T-cell (primary cell): ENCODE measurements around the gene FOS. TPM values are rescaled to one million over a fixed set of nuclear protein-coding genes. Genes with fewer than 3 reads are reported as not detected.

Experiments used
- ATAC-seq, 4 experiments: fragments of 200-7000 bp in 3 of 4; fragments of 150-1000 bp in 1 of 4; cut with Tn5 transposase; replicated peaks in 1 of 4; 1 replicate in 3 of 4; 2 replicates in 1 of 4; pipeline ENCODE4 v1.10.0; 2021; ENCODE audit warnings: moderate library complexity in 3 of 4, mild to moderate bottlenecking in 2 of 4, moderate number of reproducible peaks in 1 of 4
- CTCF ChIA-PET, 2 donors: fragments of 300-600 bp; sonication (Branson Sonifier 250); formaldehyde crosslinking; loops; one replicate each; lab custom pipeline; 2022; ENCODE audit warnings: antibody characterized with exemption in 2 of 2; lab: Charles Lee
- POLR2A ChIA-PET, 2 donors: fragments of 300-600 bp; sonication (Branson Sonifier 250); formaldehyde crosslinking; loops; one replicate each; lab custom pipeline; 2022; ENCODE audit warnings: antibody characterized with exemption in 2 of 2; lab: Charles Lee
- DNase-seq, 35 experiments: peaks; one replicate each; pipeline versions ENCODE4 v3.0.0 to v3.0.0-alpha.2; 2013 to 2023
- H3K27ac ChIP-seq: one replicate; pipeline ENCODE4 v1.5.1; 2013; ENCODE audit warnings: low read length
- H3K27me3 ChIP-seq, 2 experiments: replicated peaks in 1 of 2; 1 replicate in 1 of 2; 2 replicates in 1 of 2; pipeline versions ENCODE4 v1.6.1 to v1.7.0; 2013; ENCODE audit warnings: low read length in 1 of 2, mixed read lengths in 1 of 2; ENCODE audit not compliant: control insufficient read depth in 2 of 2, insufficient read depth in 2 of 2; ENCODE audit errors: extremely low read depth in 1 of 2
- H3K36me3 ChIP-seq, 2 donors: 1 replicate in 1 of 2; 2 replicates in 1 of 2; pipeline versions ENCODE4 v1.6.1 to v1.7.0; 2013; ENCODE audit warnings: low read length in 1 of 2; ENCODE audit not compliant: control insufficient read depth in 2 of 2, insufficient read depth in 1 of 2; ENCODE audit errors: extremely low read depth in 1 of 2
- H3K4me1 ChIP-seq, 2 experiments: 1 replicate in 1 of 2; 2 replicates in 1 of 2; pipeline versions ENCODE4 v1.6.1 to v1.7.0; 2013; ENCODE audit warnings: low read length in 2 of 2, mixed read lengths in 1 of 2; ENCODE audit not compliant: insufficient read depth in 2 of 2, control insufficient read depth in 1 of 2; ENCODE audit errors: extremely low read depth in 1 of 2
- H3K4me3 ChIP-seq, 2 donors: 1 replicate in 1 of 2; 2 replicates in 1 of 2; pipeline versions ENCODE4 v1.5.1 to v1.7.0; 2013; ENCODE audit warnings: mild to moderate bottlenecking in 2 of 2, low read length in 1 of 2, moderate library complexity in 1 of 2; ENCODE audit not compliant: control insufficient read depth in 1 of 2; ENCODE audit errors: extremely low read depth in 1 of 2
- H3K9me3 ChIP-seq: 2 replicates; pipeline ENCODE4 v1.7.0; 2013
- H3K27ac Mint-ChIP-seq, 2 donors: one replicate each; pipeline ENCODE4 v1.8.0; 2020 to 2021; ENCODE audit warnings: mild to moderate bottlenecking in 2 of 2, mixed read lengths in 2 of 2
- H3K27me3 Mint-ChIP-seq, 2 donors: one replicate each; pipeline ENCODE4 v1.8.0; 2021 to 2022; ENCODE audit warnings: mixed read lengths in 2 of 2
- H3K36me3 Mint-ChIP-seq: one replicate; pipeline ENCODE4 v1.8.0; 2021; ENCODE audit warnings: mixed read lengths
- H3K4me1 Mint-ChIP-seq, 3 donors: one replicate each; pipeline ENCODE4 v1.8.0; 2020 to 2022; ENCODE audit warnings: mixed read lengths in 3 of 3, mild to moderate bottlenecking in 1 of 3
- H3K4me3 Mint-ChIP-seq, 3 donors: one replicate each; pipeline ENCODE4 v1.8.0; 2020 to 2022; ENCODE audit warnings: mild to moderate bottlenecking in 3 of 3, mixed read lengths in 3 of 3, moderate library complexity in 3 of 3
- H3K9me3 Mint-ChIP-seq, 3 donors: one replicate each; pipeline ENCODE4 v1.8.0; 2020 to 2022; ENCODE audit warnings: mixed read lengths in 3 of 3
- WGBS: methylation state at CpG from one replicate; pipeline ENCODE4 v1.1.5; 2013; ENCODE audit warnings: missing lambda C conversion rate; ENCODE audit not compliant: insufficient coverage; 5-methylcytosine and 5-hydroxymethylcytosine counted together
- total RNA-seq, 35 experiments: library from RNA in 6 of 35; stranded (reverse) in 6 of 35; fragments of 120-200 nt in 1 of 35; gene quantifications; one replicate each; pipeline versions ENCODE4 v1.2.1 to v1.2.4 and lab custom pipeline; 2013 to 2026

FOS gene
- total RNA-seq (1,000 to 10,000 TPM in 2 of 5 donors, 10 to 100 TPM in 3; 20.4 to 2,951 (median 27.1) TPM), total RNA-seq (lab: John Stamatoyannopoulos, UW) (1.6 to 7,593 (median 175) reads per million in 29 experiments)
- total RNA-seq (2013) = 994 TPM

DNA sequence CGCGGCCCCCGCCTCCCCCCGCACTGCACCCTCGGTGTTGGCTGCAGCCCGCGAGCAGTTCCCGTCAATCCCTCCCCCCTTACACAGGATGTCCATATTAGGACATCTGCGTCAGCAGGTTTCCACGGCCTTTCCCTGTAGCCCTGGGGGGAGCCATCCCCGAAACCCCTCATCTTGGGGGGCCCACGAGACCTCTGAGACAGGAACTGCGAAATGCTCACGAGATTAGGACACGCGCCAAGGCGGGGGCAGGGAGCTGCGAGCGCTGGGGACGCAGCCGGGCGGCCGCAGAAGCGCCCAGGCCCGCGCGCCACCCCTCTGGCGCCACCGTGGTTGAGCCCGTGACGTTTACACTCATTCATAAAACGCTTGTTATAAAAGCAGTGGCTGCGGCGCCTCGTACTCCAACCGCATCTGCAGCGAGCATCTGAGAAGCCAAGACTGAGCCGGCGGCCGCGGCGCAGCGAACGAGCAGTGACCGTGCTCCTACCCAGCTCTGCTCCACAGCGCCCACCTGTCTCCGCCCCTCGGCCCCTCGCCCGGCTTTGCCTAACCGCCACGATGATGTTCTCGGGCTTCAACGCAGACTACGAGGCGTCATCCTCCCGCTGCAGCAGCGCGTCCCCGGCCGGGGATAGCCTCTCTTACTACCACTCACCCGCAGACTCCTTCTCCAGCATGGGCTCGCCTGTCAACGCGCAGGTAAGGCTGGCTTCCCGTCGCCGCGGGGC, at the start of gene FOS:
Gene FOS (plus strand): TSS at position 407 of the 731 bp plus-strand sequence. CDS start 155 bp downstream, at position 562.
- H3K27ac Mint-ChIP-seq = peak within 1 kb of the TSS; percentile 86 to 96
- Histone ChIP-seq H3K27me3 (peaks cover 0 to 50% of the 10 kb centered on the region in 2 experiments), H3K27ac (peak within 1 kb of the TSS; percentile 68), H3K36me3 (peaks cover 4 to 9% of the 10 kb centered on the region in 2 donors), H3K4me1 (peaks cover 26 to 61% of the 10 kb centered on the region in 2 experiments), H3K9me3 (no peaks in the 10 kb centered on the region), H3K4me3 (peak within 1 kb of the TSS; percentile 77 to 94)
- ChIA-PET CTCF (no interaction called here), POLR2A (interaction anchor here in 1 of 2 donors (0.5 to 2.0 kb wide), 10 partner anchors 9 to 330 kb away, joined by 3 to 14 read pairs (median 4); no protein-coding TSS in a partner anchor)
- peak; percentile 76 to 88 (median 87) for ATAC-seq
- under 1% methylated on average over 63 of the region's 69 CpGs for WGBS
- H3K9me3 Mint-ChIP-seq = no peaks in the 10 kb centered on the region
- peaks cover 57 to 83% (median 77%) of the 10 kb centered on the region in 3 donors for H3K4me1 Mint-ChIP-seq
- DNase-seq = peak; percentile 77 to 97 (median 91)
- peak within 1 kb of the TSS; percentile 83 to 95 (median 92) for H3K4me3 Mint-ChIP-seq
- H3K27me3 Mint-ChIP-seq = peaks cover 8 to 15% of the 10 kb centered on the region in 2 donors
- peaks cover 35% of the 10 kb centered on the region for H3K36me3 Mint-ChIP-seq

DNA sequence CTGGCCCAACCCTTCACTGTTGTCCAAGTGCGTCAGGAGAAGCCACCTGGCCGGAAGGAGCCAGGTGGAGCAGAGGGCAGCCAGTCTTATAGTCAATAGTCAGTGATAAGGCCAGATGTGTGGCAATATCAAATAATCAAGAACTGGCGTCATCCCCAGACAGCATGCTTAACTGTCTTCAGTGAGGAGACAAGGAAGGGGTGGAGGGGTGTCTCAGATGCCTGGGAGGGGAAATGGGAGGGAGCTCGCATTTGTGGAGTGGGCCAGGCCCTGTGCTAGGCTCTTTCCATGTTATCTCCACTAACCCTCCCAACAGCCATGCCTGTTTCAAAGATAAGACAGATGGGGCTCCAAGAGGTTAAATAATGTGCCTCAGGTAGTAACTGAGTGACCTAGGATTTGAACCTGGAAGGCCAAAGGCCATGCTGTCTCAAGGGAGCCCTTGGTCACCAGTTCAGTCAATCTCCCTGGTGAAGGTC, 48.9 kb upstream of the FOS start:
- H3K4me1 Mint-ChIP-seq = peaks cover 56 to 67% (median 63%) of the 10 kb centered on the region in 3 donors
- no peak for ATAC-seq
- H3K36me3 Mint-ChIP-seq = no peaks in the 10 kb centered on the region
- 90% methylated on average over 2 of the region's 4 CpGs for WGBS
- Histone ChIP-seq H3K36me3 (no peaks in the 10 kb centered on the region), H3K4me3 (no peak overlapping the region), H3K4me1 (peaks cover 17 to 63% of the 10 kb centered on the region in 2 experiments), H3K27me3 (peaks cover 0 to 3% of the 10 kb centered on the region in 2 experiments), H3K9me3 (no peaks in the 10 kb centered on the region), H3K27ac (peak overlapping the region; percentile 48)
- H3K27me3 Mint-ChIP-seq = no peaks in the 10 kb centered on the region
- H3K4me3 Mint-ChIP-seq = peak overlapping the region in 1 of 3 donors; percentile 52
- no peaks in the 10 kb centered on the region for H3K9me3 Mint-ChIP-seq
- peak overlapping the region; percentile 87 to 89 for H3K27ac Mint-ChIP-seq
- POLR2A ChIA-PET = interaction anchor here (0.5 to 2.7 kb wide), 8 partner anchors 10 to 559 kb away, joined by 3 to 13 read pairs (median 4); no protein-coding TSS in a partner anchor
- CTCF ChIA-PET = interaction anchor here (0.6 to 1.6 kb wide), 11 partner anchors 19 to 847 kb away, joined by 3 to 6 read pairs (median 3); no protein-coding TSS in a partner anchor
- no peak for DNase-seq

DNA sequence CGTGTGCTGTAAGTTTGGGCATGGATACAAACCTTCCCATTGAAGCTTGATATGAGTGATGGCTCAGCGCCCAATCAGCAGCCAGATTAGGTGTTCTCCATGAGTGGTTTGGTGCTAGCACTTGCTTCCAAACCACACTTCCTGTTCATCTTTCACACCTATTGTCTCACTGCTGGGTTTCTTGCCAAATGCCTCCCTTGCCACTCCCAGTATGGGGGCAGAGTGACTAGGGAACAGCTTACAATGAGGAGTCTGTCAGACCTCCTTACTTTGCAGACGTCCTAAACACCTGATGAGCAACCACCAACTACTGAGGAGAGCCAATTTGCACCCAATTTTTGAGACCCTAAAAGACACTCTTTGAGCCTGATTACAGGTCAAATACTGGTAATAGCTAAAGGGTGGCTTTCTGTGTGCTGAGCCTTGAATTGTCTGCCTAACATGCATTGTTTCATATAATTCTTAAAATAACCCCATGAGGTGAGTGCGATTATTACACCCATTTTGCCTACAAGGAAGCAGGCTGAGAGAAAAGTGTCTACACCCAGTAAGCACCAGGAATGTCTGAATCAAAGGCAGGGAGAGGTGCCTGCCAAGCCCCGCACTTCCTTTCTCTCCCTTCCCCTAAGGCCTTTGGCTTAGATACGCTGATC, 48.4 kb upstream of the FOS start:
- peak overlapping the region; percentile 48 for H3K27ac ChIP-seq
- CTCF ChIA-PET = interaction anchor here (0.6 to 1.6 kb wide), 11 partner anchors 18 to 848 kb away, joined by 3 to 6 read pairs (median 3); no protein-coding TSS in a partner anchor
- 63% methylated on average over 3 of the region's 6 CpGs for WGBS
- DNase-seq = peak; percentile 17 to 84 (median 49)
- peaks cover 0 to 3% of the 10 kb centered on the region in 2 experiments for H3K27me3 ChIP-seq
- no peaks in the 10 kb centered on the region for H3K9me3 Mint-ChIP-seq
- no peaks in the 10 kb centered on the region for H3K9me3 ChIP-seq
- no peaks in the 10 kb centered on the region for H3K27me3 Mint-ChIP-seq
- H3K36me3 ChIP-seq = no peaks in the 10 kb centered on the region
- H3K4me3 Mint-ChIP-seq = peak overlapping the region in 1 of 3 donors; percentile 52
- no peaks in the 10 kb centered on the region for H3K36me3 Mint-ChIP-seq
- H3K4me1 Mint-ChIP-seq = peaks cover 56 to 68% (median 63%) of the 10 kb centered on the region in 3 donors
- H3K4me1 ChIP-seq = peaks cover 17 to 65% of the 10 kb centered on the region in 2 experiments
- peak; percentile 66 to 83 (median 73) for ATAC-seq
- POLR2A ChIA-PET = interaction anchor here (0.9 to 2.7 kb wide), 6 partner anchors 17 to 65 kb away, joined by 3 to 13 read pairs (median 4); no protein-coding TSS in a partner anchor
- H3K4me3 ChIP-seq = no peak overlapping the region
- peak overlapping the region; percentile 87 to 89 for H3K27ac Mint-ChIP-seq

DNA sequence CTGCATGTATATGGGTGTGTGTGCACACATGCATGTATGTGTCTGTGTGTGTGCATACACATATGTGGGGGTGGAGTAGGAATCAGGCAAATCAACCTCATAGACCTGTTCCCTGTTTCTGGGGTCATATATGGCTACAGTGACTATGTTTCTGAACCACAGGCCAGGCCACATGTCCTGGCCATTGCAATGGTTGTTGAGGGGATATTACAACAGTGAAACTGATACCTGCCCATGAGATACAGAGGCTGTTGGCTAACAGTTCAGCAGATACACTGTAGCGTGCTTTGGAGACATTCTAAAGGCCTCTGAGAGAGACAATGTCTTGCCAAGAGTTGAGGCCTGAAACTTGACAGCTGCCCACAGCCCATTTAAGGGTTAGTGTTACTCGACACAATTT, 47.3 kb upstream of the FOS start:
- CTCF ChIA-PET = interaction anchor here in 1 of 2 donors (2.9 kb wide), 1 partner anchor 17 kb away, joined by 32 read pairs; no protein-coding TSS in a partner anchor
- Mint-ChIP-seq H3K4me1 (peaks cover 56 to 68% (median 63%) of the 10 kb centered on the region in 3 donors), H3K4me3 (peak overlapping the region in 1 of 3 donors; percentile 52), H3K36me3 (no peaks in the 10 kb centered on the region), H3K9me3 (no peaks in the 10 kb centered on the region), H3K27me3 (no peaks in the 10 kb centered on the region), H3K27ac (peak overlapping the region; percentile 46 to 89)
- Histone ChIP-seq H3K36me3 (no peaks in the 10 kb centered on the region), H3K4me1 (peaks cover 17 to 65% of the 10 kb centered on the region in 2 experiments), H3K4me3 (no peak overlapping the region), H3K27me3 (peaks cover 0 to 2% of the 10 kb centered on the region in 2 experiments), H3K27ac (no peak overlapping the region), H3K9me3 (no peaks in the 10 kb centered on the region)
- WGBS = 29% methylated on average over 1 of the region's 2 CpGs
- POLR2A ChIA-PET = interaction anchor here in 1 of 2 donors (1.7 to 2.7 kb wide), 2 partner anchors 17 to 28 kb away, joined by 6 to 12 read pairs; no protein-coding TSS in a partner anchor
- DNase-seq (no peak), ATAC-seq (no peak)

DNA sequence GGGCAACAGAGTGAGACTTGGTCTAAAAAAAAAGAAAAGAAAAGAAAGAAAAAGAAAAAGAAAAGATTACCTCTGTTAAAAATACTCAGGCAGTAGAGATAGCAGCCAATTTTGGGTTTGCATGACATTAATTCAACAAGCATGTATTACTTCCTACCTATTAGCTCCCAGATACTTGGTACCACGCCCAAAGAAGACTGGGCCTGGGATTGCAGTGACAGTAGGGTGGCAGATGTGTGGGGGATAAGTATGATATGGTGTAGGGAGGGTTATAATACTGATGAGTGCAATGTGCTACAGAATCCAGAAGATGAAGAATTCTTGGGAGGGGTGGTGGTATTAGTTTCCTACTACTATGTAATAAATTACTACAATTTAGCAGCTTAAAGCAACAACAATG, 46.4 kb upstream of the FOS start:
- Histone ChIP-seq H3K36me3 (no peaks in the 10 kb centered on the region), H3K4me3 (no peak overlapping the region), H3K27me3 (no peaks in the 10 kb centered on the region), H3K9me3 (no peaks in the 10 kb centered on the region), H3K27ac (peak overlapping the region; percentile 52), H3K4me1 (peaks cover 17 to 65% of the 10 kb centered on the region in 2 experiments)
- POLR2A ChIA-PET = interaction anchor here (0.5 to 1.8 kb wide), 12 partner anchors 15 to 69 kb away, joined by 3 to 21 read pairs (median 4); partner anchors contain the start of gene FOS (in 1 of the 2)
- Mint-ChIP-seq H3K9me3 (no peaks in the 10 kb centered on the region), H3K4me3 (no peak overlapping the region), H3K27me3 (no peaks in the 10 kb centered on the region), H3K36me3 (no peaks in the 10 kb centered on the region), H3K4me1 (peaks cover 56 to 68% (median 59%) of the 10 kb centered on the region in 3 donors), H3K27ac (peak overlapping the region; percentile 50 to 83)
- CTCF ChIA-PET = interaction anchor here (0.5 to 2.9 kb wide), 13 partner anchors 12 to 91 kb away, joined by 3 to 32 read pairs (median 4); no protein-coding TSS in a partner anchor
- ATAC-seq = no peak
- WGBS = no CpG with 5 or more reads among the region's 1 CpG
- no peak for DNase-seq
